ENCODE measurements around the gene ASB12. TPM values are rescaled to one million over a fixed set of nuclear protein-coding genes. Genes with fewer than 3 reads are reported as not detected.

The ASB12 gene
- total and polyA plus RNA-seq, 2 of the 8 experiments (the other 6 are each of a cell fraction or from before 2014, with no cell fraction given), result 1.3 to 1.7 TPM

GRCh38 chrX:64191281-64192010 is 39.0 kb downstream of the ASB12 start (continued):
- no peak for TF ChIP-seq CHD7 (IDR thresholded peaks at IDR 0.05; ENCODE audit: insufficient replicate concordance, low read length)
- TF ChIP-seq HDAC2 (IDR thresholded peaks at IDR 0.05; ENCODE audit: borderline replicate concordance in 1 of 2, low read depth in 2 of 2, low read length in 2 of 2), result no peak
- no peak for TF ChIP-seq ASH2L (IDR thresholded peaks at IDR 0.05; ENCODE audit: low read length)
- TF ChIP-seq E2F6 (IDR thresholded peaks at IDR 0.05), result no peak
- no peak for TF ChIP-seq CREB1 (IDR thresholded peaks at IDR 0.05)
- no peak for TF ChIP-seq SIX5 (IDR thresholded peaks at IDR 0.05; ENCODE audit: low read depth, low read length)
- TF ChIP-seq TAF1 (IDR thresholded peaks at IDR 0.05; ENCODE audit: low read depth, low read length), result no peak
